MG63 (cell line): Measurements from ENCODE around the gene UVRAG. TPM values are rescaled to one million over a fixed set of nuclear protein-coding genes. Genes with fewer than 3 reads are reported as not detected.
"Not testable (repeated sequence)": the region's sequence is repeated elsewhere in the genome, so short reads cannot be mapped to it uniquely, and the experiment has no call there.

Experiments
- DNase-seq: peaks from one replicate; pipeline ENCODE4 v3.0.0-alpha.2; 2020
- H3K27me3 ChIP-seq: fragments of 250-450 bp; sonication (Bioruptor Pico); 2 replicates; pipeline ENCODE4 v1.5.1; 2020; ENCODE audit warnings: mild to moderate bottlenecking, moderate library complexity
- H3K36me3 ChIP-seq: fragments of 250-450 bp; sonication (Bioruptor Pico); 2 replicates; pipeline ENCODE4 v1.5.1; 2020; ENCODE audit warnings: mild to moderate bottlenecking, moderate library complexity
- H3K4me3 ChIP-seq: fragments of 250-450 bp; sonication (Bioruptor Pico); 2 replicates; pipeline ENCODE4 v1.5.1; 2020; ENCODE audit warnings: mild to moderate bottlenecking, moderate library complexity
- H3K9me3 ChIP-seq: fragments of 250-450 bp; sonication (Bioruptor Pico); 2 replicates; pipeline ENCODE4 v1.5.1; 2020; ENCODE audit warnings: mild to moderate bottlenecking, moderate library complexity
- total RNA-seq: library from RNA; depleted of rRNA; stranded (reverse); fragments of >200 nt; shearing (Covaris generic); gene quantifications from 2 replicates; pipeline ENCODE4 v1.2.3, GENCODE V29; 2014; ENCODE audit warnings: low replicate concordance

UVRAG gene
- total RNA-seq, 1 experiment from 2014 or later: 6.9 TPM

- H3K9me3 ChIP-seq: no peaks in the 10 kb centered on the region
- H3K36me3 ChIP-seq: no peaks in the 10 kb centered on the region
- H3K27me3 ChIP-seq: no peaks in the 10 kb centered on the region
- H3K4me3 ChIP-seq: no peak overlapping the region
- no peak for DNase-seq
Measured at GRCh38 chr11:75939992-75940391, 125.0 kb downstream of the UVRAG start.

GRCh38 chr11:75940911-75941310 is 125.9 kb downstream of the UVRAG start:
- H3K9me3 ChIP-seq: no peaks in the 10 kb centered on the region
- DNase-seq: no peak
- no peaks in the 10 kb centered on the region for H3K27me3 ChIP-seq
- no peaks in the 10 kb centered on the region for H3K36me3 ChIP-seq
- H3K4me3 ChIP-seq: no peak overlapping the region

GRCh38 chr11:75944515-75944914 is 129.5 kb downstream of the UVRAG start:
- Histone ChIP-seq H3K27me3 (no peaks in the 10 kb centered on the region), H3K36me3 (no peaks in the 10 kb centered on the region), H3K9me3 (no peaks in the 10 kb centered on the region), H3K4me3 (no peak overlapping the region)
- DNase-seq: no peak

- H3K36me3 ChIP-seq: no peaks in the 10 kb centered on the region
- H3K9me3 ChIP-seq: no peaks in the 10 kb centered on the region
- DNase-seq: no peak
- no peaks in the 10 kb centered on the region for H3K27me3 ChIP-seq
- H3K4me3 ChIP-seq: no peak overlapping the region
Measured at GRCh38 chr11:75945446-75945845, 130.4 kb downstream of the UVRAG start.

GRCh38 chr11:75945947-75946346 is 130.9 kb downstream of the UVRAG start:
- H3K4me3 ChIP-seq: no peak overlapping the region
- DNase-seq: no peak

GRCh38 chr11:75946531-75947530 is 131.8 kb downstream of the UVRAG start:
- Histone ChIP-seq H3K36me3 (no peaks in the 10 kb centered on the region), H3K4me3 (no peak overlapping the region), H3K27me3 (no peaks in the 10 kb centered on the region), H3K9me3 (no peaks in the 10 kb centered on the region)
- DNase-seq: no peak

More at GRCh38 chr11:75945947-75946346, 130.9 kb downstream of the UVRAG start:
- Histone ChIP-seq H3K9me3 (no peaks in the 10 kb centered on the region), H3K36me3 (no peaks in the 10 kb centered on the region), H3K27me3 (no peaks in the 10 kb centered on the region)

GRCh38 chr11:75949023-75949672 is 134.1 kb downstream of the UVRAG start:
- no peaks in the 10 kb centered on the region for H3K27me3 ChIP-seq
- no peaks in the 10 kb centered on the region for H3K36me3 ChIP-seq
- DNase-seq: no peak
- no peak overlapping the region for H3K4me3 ChIP-seq
- H3K9me3 ChIP-seq: no peaks in the 10 kb centered on the region

- Histone ChIP-seq H3K27me3 (no peaks in the 10 kb centered on the region), H3K4me3 (no peak overlapping the region), H3K9me3 (no peaks in the 10 kb centered on the region), H3K36me3 (no peaks in the 10 kb centered on the region)
- DNase-seq: no peak
Measured at GRCh38 chr11:75950141-75950540, 135.1 kb downstream of the UVRAG start.

GRCh38 chr11:75954039-75954438 is 139.0 kb downstream of the UVRAG start:
- H3K9me3 ChIP-seq: no peaks in the 10 kb centered on the region
- no peak for DNase-seq
- H3K27me3 ChIP-seq: no peaks in the 10 kb centered on the region
- no peaks in the 10 kb centered on the region for H3K36me3 ChIP-seq
- no peak overlapping the region for H3K4me3 ChIP-seq

- no peak overlapping the region for H3K4me3 ChIP-seq
- no peaks in the 10 kb centered on the region for H3K27me3 ChIP-seq
- H3K36me3 ChIP-seq: no peaks in the 10 kb centered on the region
- no peak for DNase-seq
- H3K9me3 ChIP-seq: no peaks in the 10 kb centered on the region
Measured at GRCh38 chr11:75955443-75955842, 140.4 kb downstream of the UVRAG start.

GRCh38 chr11:75959540-75959939 is 144.5 kb downstream of the UVRAG start:
- DNase-seq: no peak
- no peaks in the 10 kb centered on the region for H3K9me3 ChIP-seq
- no peaks in the 10 kb centered on the region for H3K36me3 ChIP-seq
- no peaks in the 10 kb centered on the region for H3K27me3 ChIP-seq
- no peak overlapping the region for H3K4me3 ChIP-seq

GRCh38 chr11:75964071-75964470 is 149.1 kb downstream of the UVRAG start:
- Histone ChIP-seq H3K36me3 (no peaks in the 10 kb centered on the region), H3K4me3 (no peak overlapping the region), H3K9me3 (no peaks in the 10 kb centered on the region), H3K27me3 (no peaks in the 10 kb centered on the region)
- DNase-seq: no peak

- no peaks in the 10 kb centered on the region for H3K9me3 ChIP-seq
- no peaks in the 10 kb centered on the region for H3K27me3 ChIP-seq
- no peak overlapping the region for H3K4me3 ChIP-seq
- peak; percentile 7 for DNase-seq
- no peaks in the 10 kb centered on the region for H3K36me3 ChIP-seq
Measured at GRCh38 chr11:75966537-75967287, 151.7 kb downstream of the UVRAG start.

- no peaks in the 10 kb centered on the region for H3K36me3 ChIP-seq
- no peak for DNase-seq
- peaks cover 4% of the 10 kb centered on the region for H3K9me3 ChIP-seq
- no peak overlapping the region for H3K4me3 ChIP-seq
- no peaks in the 10 kb centered on the region for H3K27me3 ChIP-seq
Measured at GRCh38 chr11:75968021-75968625, 153.1 kb downstream of the UVRAG start.

GRCh38 chr11:75969626-75970308 is 154.8 kb downstream of the UVRAG start:
- H3K4me3 ChIP-seq: no peak overlapping the region
- no peaks in the 10 kb centered on the region for H3K27me3 ChIP-seq
- no peaks in the 10 kb centered on the region for H3K36me3 ChIP-seq
- DNase-seq: peak; percentile 72
- peaks cover 10% of the 10 kb centered on the region for H3K9me3 ChIP-seq

GRCh38 chr11:75973710-75974109 is 158.7 kb downstream of the UVRAG start:
- not testable (repeated sequence) for H3K27me3 ChIP-seq, H3K4me3 ChIP-seq, H3K36me3 ChIP-seq, DNase-seq
- H3K9me3 ChIP-seq: peaks cover 10% of the 10 kb centered on the region
